GM18507 (cell line): ENCODE measurements around the gene STX18.
"Not testable (repeated sequence)": the region's sequence is repeated elsewhere in the genome, so short reads cannot be mapped to it uniquely, and the experiment has no call there.

Source experiments
- DNase-seq: peaks from one replicate; pipeline ENCODE4 v3.0.0; 2011; ENCODE audit warnings: low read depth; ENCODE audit not compliant: insufficient read length; ENCODE audit errors: extremely low spot score
- FAIRE-seq: peaks from 2 replicates; lab custom pipeline; 2011; peaks lifted over from hg19 to GRCh38; lab: Jason Lieb, UNC

The STX18 gene

GRCh38 chr4:4519297-4519894, 22.5 kb downstream of the STX18 start:
- FAIRE-seq, result no peak
- no peak for DNase-seq

- FAIRE-seq (no peak), DNase-seq (no peak)
Measured at GRCh38 chr4:4518747-4519146, 23.1 kb downstream of the STX18 start.

GRCh38 chr4:4514786-4515185, 27.1 kb downstream of the STX18 start:
- FAIRE-seq (no peak), DNase-seq (no peak)

- DNase-seq, result no peak
- no peak for FAIRE-seq
Measured at GRCh38 chr4:4512282-4512681, 29.6 kb downstream of the STX18 start.

- DNase-seq, FAIRE-seq: not testable (repeated sequence)
Measured at GRCh38 chr4:4510641-4511040, 31.2 kb downstream of the STX18 start.

- DNase-seq (no peak), FAIRE-seq (no peak)
Measured at GRCh38 chr4:4509521-4509920, 32.3 kb downstream of the STX18 start.

- DNase-seq (no peak), FAIRE-seq (peak; percentile 56)
Measured at GRCh38 chr4:4507923-4508322, 33.9 kb downstream of the STX18 start.

GRCh38 chr4:4507403-4507802, 34.4 kb downstream of the STX18 start:
- DNase-seq (no peak), FAIRE-seq (no peak)

- DNase-seq (no peak), FAIRE-seq (no peak)
Measured at GRCh38 chr4:4506961-4507360, 34.9 kb downstream of the STX18 start.

- not testable (repeated sequence) for FAIRE-seq, DNase-seq
Measured at GRCh38 chr4:4505211-4505610, 36.6 kb downstream of the STX18 start.

- DNase-seq (no peak), FAIRE-seq (no peak)
Measured at GRCh38 chr4:4504783-4505182, 37.1 kb downstream of the STX18 start.

- FAIRE-seq, result peak; percentile 81
- DNase-seq, result no peak
Measured at GRCh38 chr4:4502694-4503311, 39.0 kb downstream of the STX18 start.

GRCh38 chr4:4501679-4502078, 40.2 kb downstream of the STX18 start:
- no peak for DNase-seq
- FAIRE-seq, result no peak

GRCh38 chr4:4499438-4500123, 42.3 kb downstream of the STX18 start:
- DNase-seq (no peak), FAIRE-seq (no peak)

GRCh38 chr4:4496592-4497372, 45.1 kb downstream of the STX18 start:
- DNase-seq (no peak), FAIRE-seq (no peak)

- no peak for FAIRE-seq
- no peak for DNase-seq
Measured at GRCh38 chr4:4494882-4495281, 47.0 kb downstream of the STX18 start.

GRCh38 chr4:4492161-4492847, 49.5 kb downstream of the STX18 start:
- peak; percentile 80 for FAIRE-seq
- DNase-seq, result peak; percentile 29

GRCh38 chr4:4491396-4491893, 50.4 kb downstream of the STX18 start:
- no peak for DNase-seq
- peak; percentile 85 for FAIRE-seq

GRCh38 chr4:4490816-4491215, 51.0 kb downstream of the STX18 start:
- FAIRE-seq, result no peak
- no peak for DNase-seq
